ENCODE results near the gene MALRD1.

DNA sequence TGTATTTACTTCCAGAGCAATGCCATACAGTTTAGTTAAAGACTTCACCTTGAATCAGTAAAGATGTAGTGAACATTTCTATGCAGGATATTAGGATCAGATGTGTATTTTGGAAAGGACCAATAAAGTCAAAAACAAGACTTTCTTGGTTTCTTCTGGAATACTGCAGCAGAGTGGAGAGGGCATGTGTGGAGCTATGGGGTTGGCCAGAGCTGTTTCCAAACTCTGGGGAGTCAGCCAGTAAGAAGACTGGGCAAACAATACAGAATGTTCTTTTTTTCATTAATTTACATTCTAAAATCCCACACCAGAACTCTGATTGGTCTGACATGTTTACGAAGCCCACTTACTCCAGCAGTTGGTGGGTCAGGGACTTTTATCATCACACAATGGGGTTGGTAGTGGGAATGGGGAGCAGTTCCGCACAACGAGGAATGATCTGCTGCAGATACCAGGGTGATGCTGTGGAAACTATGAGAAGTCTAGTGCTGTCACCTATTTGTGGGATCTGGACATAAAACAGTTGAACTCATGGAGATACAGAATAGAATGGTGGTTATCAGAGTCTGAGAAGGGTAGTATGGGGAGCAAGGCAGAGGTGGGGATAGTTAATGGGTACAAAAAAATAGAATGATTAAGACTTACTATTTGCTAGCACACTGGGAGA is 267.7 kb downstream of the MALRD1 start:
- TF ChIP-seq, protein P1, sequence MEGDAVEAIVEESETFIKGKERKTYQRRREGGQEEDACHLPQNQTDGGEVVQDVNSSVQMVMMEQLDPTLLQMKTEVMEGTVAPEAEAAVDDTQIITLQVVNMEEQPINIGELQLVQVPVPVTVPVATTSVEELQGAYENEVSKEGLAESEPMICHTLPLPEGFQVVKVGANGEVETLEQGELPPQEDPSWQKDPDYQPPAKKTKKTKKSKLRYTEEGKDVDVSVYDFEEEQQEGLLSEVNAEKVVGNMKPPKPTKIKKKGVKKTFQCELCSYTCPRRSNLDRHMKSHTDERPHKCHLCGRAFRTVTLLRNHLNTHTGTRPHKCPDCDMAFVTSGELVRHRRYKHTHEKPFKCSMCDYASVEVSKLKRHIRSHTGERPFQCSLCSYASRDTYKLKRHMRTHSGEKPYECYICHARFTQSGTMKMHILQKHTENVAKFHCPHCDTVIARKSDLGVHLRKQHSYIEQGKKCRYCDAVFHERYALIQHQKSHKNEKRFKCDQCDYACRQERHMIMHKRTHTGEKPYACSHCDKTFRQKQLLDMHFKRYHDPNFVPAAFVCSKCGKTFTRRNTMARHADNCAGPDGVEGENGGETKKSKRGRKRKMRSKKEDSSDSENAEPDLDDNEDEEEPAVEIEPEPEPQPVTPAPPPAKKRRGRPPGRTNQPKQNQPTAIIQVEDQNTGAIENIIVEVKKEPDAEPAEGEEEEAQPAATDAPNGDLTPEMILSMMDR (conservative IDR thresholded peaks at IDR 0.05 in 1 of 2, IDR thresholded peaks at IDR 0.05 in 1 of 2; ENCODE audit: low read depth in 1 of 2, low read length in 2 of 2), result no peak
- no peak for TF ChIP-seq EZH2 (IDR thresholded peaks at IDR 0.05; ENCODE audit: low read length, missing control alignments)

Data from fibroblast of lung (primary cell).